Activated CD8-positive, alpha-beta memory T cell treated with anti-CD3 and anti-CD28 coated beads for 24 hours (primary cell): Measurements from ENCODE around the gene ABLIM2.

Experiments
- DNase-seq: peaks from one replicate; pipeline ENCODE4 v3.0.0-alpha.2; 2020

The ABLIM2 gene

DNA sequence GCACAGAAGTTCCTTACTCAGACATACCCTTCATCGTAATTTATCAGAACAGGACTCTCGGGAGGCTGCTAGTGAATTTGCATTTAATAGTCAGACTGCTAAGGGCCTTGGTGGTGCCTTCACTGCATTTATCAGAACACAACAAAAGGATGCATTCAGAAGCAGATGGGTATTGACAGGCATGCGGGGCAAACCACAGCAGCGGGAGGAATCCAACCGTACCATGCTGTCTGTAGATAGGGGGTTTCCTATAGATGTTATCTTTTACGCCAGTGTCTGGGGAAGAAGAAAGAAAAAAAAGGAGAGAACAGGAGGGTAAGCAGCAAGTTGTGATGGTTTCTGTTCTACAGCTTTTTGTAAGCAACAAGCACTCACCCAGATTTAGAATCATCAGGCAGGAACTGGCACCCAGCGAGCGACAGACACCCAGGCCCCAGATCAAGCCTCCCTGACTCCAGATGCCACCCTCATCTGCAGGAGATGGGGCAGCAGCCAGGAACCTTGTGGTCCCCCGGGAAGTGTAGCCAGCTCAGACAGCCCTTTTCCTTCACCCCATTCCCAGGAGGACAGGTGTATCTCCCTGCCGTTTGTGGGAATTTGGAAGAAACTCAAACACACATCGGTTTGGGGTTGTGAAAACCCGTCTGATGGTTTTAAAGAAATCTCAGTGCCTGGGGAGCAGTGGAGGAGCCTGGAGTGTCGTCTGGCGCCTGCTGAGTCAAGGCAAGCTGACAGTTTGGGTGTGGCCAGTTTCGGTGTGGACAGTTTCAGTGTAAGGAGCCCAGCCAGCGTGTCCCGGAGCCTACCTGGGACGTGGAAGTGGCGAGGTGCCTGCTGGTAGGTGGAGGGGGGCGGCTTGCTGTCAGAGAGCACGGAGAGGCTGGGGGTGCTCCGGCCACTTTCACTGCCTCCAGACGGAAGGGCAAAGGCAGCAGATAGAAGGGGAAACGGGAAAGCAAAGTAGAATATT is 138.9 kb downstream of the ABLIM2 start:
- no peak for DNase-seq

DNA sequence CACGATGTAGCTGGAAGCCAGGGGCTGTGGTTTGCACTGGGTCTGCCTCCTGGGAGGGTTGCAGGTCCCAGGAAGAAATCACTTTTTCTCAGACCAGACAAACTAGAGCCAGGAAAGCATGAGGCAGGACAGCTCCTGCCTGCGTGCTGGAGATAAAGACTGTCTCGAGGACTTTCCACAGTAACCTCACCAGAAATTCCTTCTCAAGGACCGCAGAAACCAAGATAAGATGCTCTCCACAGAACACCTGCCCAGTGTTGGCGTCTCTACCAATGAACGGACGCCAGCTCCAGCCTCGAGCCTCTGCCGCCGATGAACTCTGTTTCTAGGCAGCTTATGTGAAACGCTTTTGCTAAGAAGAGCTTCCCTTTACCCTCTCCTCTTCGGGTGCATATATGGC is 142.1 kb downstream of the ABLIM2 start:
- DNase-seq: no peak

DNA sequence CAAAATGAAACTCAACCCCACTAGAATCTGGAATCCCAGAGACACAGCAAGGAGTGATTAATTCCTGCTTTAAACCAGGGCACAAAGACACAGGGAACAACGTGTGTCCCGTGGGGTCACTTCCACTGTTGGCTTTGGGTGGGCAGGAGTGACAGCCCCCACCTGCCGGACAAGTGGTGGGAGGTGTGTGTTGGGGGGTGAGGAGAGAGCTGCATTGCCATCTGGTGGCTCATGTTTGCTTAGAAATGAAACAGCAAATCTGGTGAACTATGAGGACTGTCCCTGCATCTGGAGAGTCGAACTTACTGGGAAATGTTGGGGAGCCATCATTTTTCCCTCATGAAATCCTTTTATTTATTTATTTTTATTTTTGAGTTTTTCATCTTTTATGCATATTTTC is 143.1 kb downstream of the ABLIM2 start:
- DNase-seq: no peak

DNA sequence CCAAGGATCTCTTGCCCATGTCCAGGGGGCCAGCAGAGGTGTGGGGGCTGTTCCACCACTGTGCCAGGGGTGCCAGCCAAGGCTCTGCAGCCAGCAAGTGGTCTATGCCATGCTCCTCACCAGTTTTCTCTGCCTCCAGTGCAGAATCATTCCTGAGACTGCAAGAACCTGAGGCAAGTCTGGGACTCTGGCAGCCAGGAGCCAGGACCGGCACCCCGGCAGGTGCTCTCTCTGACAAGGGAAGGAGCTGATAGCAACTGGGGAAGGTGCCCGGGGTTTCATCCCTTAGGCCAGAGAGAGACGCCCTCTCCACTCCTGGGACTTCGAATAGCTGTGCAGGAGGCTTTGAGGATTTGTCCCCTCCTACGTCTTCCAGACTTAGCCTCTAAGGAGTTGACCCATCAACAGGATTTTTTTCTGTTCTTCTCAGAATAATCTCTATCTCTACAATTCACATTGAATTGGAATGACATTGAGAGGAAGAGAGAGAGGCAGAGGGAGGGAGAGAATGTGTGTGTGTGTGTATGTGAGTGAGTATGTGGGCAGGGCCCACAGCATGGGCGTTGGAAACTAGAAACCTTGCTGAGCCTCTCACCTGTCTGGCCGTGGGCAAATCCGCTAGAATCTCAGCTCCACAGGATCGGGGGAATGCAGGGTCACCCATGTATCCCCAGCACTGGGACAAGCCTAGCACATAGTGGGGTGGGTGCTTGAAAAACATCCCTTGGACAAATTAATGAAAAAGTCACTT is 144.5 kb downstream of the ABLIM2 start:
- DNase-seq: no peak

DNA sequence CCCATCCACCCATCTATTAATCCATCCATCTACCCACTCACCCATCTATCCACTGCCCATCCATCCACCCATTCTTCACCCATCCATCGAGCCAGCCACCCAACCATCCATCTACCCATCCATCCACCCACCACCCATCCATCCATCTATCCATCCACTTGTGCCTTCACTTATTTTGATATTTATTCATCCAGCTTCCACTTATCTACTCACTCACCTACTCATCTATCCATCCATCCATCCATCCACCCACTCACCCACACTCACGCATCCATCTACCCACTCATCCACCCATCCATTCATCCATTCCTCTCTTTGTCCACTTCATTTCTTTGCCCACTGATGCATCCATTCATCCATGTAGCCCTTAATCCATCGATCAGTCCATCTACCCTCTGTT is 146.1 kb downstream of the ABLIM2 start:
- DNase-seq: no peak

DNA sequence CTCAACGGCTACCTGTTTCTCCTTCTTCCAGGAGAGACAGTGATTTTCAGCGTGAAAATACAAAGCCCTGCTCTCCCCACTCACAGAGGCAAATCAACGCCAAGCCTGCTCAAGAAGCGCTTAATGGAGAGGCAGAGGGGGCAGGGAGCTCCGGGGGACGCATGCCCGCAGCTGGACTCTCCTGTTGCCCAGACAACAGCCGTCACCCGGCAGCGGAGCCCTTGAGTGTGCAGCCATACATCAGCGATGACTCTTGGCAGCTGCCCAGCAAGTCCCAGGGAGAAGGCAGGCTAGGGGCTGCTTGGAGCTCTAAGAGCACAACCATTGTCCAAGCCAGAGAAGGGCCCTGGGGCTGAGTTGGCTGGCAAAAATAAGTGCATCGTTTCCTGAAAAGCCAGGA is 148.0 kb downstream of the ABLIM2 start:
- no peak for DNase-seq

DNA sequence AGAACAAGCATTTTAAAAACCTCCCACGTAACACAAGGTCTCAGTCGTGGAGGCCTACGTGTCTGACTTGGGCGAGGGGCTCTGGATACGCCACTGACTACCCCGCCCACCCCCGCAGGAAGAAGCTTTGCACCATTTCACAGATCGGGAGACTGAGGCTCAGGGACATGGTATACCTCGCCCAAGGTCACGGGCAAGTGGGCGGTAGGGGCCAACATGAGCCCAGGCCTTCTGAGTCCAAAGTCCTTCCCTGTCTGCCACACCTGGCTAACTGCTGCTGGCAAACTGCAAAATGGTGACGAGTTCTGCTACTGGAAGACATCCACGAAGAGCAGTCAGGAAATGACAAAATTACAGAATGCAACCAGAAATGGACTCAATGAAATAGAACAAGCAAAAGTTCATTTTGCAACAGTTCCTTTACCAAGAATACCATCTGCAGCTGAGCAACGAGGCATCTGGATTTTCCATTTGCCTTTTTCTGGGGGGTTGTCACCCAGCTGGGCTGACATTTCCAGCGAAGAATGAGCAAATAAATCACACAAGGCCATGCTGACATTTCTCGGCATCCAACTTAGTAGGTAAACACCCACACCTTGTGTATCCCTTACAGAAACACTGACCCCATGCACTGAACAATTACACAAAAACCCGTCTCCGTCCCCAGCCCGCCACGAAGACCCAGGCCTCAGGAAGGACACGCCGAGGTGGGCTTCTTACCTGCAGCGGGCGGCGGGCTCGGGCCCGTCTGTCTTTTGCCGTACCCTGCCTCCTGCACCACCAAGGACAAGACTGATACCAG is 148.7 kb downstream of the ABLIM2 start:
- no peak for DNase-seq

DNA sequence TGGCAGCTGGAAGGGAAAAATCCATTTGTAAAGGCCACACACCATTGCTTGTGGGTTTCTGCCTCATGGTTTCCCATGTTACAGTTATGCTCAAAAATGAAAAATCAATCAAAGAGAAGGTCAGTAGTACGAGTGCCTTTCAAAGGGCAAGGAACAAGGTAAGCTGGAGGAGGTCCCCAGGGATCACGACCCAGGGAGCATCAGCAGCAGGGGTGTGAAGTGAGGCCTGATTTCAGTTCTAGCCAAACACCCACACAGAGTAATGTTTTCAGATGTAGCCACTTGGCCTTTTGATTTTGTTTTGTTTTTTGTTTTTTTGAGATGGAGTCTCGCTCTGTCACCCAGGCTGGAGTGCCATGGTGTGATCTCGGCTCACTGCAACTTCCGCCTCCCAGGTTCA is 149.5 kb downstream of the ABLIM2 start:
- no peak for DNase-seq

DNA sequence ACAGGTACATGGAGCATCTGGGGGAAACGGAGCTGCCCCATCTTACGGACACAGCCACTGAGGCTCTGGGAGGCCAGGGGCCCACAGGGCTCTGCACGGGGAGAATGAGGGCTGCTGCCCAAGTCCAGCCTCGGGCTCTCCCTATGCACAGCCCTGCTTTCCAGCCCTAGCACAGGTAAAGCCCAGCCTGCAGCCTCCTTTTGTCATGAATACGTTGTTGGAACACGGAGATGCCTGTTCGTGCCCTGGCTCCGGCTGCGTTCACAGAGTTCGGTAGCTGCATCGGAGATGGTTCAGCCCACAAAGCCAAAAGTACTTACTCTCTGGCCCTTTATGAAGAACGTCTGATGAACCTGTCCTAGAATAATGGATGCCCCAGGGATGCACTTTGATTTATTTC is 150.2 kb downstream of the ABLIM2 start:
- DNase-seq: no peak

DNA sequence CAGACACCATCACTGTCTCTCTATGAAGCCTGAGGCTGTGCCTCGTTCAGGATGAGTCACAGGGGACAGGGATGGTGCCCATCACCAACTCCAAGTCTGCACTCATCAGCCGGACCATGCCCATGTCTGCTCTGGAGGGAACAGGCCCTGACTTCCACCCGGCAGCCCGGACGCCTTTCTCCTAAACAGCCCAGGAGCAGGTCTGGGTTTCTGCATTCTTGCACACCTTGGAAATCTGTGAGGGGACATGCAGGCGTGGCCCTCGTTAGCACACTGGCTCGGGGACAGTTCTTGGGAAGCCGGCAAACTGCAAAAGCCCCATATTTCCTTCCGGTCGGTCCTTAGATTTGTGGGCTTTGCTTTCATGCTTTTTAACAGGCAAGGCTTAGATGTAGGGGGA is 151.0 kb downstream of the ABLIM2 start:
- DNase-seq: no peak

DNA sequence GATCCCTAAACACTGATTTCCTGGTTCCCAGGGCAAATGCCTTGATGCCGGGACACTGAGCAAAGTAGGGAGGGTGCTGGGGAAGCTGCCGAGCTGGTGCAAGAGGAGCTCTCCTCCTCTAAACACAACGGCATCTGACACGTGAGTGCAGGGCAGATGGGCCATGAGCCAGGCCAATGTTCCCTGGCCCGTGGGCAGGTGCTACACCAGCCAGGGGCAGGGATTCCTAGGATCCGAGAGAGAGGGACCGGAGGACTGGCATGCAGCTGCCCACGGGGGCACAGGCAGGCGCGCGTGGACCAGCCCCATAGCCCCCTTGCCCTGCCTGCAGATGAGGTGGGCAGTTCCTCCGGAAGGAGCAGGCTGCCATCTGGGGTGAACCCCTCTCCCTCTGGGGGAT is 152.1 kb downstream of the ABLIM2 start:
- no peak for DNase-seq

DNA sequence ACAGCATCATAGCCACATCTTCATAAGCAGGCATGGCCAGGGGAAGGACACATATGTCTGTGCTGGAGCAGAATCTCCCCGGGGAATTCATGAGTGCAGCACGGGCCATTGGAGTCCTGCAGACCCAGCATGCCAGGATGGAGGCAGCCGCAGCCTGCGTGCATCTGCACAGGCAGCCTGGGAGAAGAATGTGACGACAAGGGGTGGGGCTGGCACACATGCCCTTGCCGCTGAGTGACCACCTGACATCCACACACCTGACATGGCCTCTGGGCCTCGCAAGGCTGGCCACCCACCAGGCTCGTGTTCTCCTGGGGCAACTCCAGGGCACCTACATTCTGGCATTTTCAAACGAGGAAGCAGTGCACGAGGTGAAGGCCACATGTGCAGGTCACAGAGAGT is 152.8 kb downstream of the ABLIM2 start:
- no peak for DNase-seq

DNA sequence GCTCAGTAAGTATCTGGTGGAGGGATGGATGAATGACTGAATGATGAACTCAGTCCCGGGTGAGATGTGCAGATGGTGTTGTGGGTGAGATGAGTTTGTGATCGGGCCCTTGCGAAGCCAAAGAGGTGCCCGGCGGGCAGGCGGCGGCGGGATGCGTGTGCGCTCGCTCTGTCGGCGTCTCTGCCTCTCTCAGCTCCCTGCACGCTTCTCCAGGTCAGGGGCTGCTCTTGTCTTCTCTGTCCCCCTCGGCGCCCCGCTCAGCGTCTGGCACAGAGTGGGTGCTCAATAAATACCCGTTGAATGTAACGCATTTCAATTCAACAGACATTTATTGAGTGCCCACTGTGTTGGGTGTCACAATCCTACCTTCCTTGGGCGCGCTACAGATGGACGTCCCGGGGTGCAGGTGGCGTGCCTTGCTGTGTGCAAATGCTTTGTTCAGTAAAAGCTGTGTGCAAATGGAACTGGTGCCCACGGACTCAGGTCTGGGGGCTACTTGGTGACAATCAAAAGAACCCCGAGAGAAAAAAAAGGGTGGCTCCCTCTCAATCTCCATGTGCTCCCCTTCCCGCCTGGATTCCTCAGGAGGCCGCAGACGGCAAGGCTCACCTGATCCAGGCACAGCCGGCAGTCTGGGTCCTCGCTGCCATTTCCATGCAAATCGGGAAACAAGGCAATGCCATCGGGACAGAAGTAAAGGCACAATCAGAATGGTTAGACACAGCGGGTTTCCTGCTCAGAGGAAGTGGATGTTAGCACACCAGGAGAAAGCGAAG is 153.4 kb downstream of the ABLIM2 start:
- no peak for DNase-seq

DNA sequence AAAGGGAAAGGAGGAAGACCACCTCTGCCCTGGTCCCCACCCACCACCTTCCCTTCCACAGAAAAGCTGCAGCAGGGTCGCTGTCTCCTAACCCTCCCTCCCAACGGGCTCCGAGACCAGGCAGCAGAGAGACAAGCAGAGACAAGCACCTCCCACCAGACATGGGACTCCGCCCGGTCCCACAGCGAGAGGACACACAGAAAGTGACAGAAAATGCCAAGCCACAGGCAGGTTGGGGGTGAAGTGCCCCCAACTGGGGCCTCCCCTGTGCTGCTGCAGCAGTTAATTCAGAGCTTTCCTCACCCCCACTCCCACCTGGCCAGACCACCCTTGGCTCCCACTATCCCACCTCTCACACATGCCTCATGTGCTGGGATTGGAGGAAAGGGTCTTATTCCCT is 154.5 kb downstream of the ABLIM2 start:
- DNase-seq: no peak

DNA sequence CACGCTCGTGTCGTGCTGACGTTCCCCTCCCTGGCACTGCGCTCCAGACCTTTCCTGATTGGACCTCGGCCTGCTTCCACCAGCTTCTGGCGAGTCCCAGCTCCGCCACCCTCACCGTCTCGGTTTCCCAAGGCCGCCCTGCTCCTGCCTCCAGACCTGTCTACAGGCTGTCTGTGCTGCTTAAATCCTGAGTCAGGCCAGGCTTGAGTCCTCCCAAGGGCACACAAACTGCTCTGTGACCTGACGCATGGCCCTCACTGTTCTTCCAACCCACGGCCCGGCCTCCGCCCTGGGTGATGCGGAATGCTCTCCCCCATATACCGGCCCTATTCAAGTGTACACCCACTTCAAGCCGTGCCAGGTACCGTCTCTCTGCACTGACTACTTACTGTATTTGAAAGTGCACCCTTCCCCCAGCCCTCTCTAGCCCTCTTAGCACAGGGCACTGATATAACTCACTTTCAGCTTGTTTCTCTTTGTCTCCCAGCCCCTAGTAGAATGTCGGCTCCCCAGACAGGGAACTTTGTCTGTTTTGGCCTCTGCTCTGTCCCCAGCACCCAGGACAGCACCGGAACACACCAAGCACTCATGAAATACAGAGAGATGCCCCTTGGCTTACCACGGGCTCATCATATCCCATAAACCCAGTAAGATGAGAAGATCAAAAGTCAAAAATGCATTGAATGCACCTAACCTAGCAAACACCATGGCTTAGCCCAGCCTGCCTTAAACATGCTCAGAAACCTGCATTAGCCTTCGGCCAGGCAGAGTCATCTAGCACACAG is 155.9 kb downstream of the ABLIM2 start:
- DNase-seq: no peak

DNA sequence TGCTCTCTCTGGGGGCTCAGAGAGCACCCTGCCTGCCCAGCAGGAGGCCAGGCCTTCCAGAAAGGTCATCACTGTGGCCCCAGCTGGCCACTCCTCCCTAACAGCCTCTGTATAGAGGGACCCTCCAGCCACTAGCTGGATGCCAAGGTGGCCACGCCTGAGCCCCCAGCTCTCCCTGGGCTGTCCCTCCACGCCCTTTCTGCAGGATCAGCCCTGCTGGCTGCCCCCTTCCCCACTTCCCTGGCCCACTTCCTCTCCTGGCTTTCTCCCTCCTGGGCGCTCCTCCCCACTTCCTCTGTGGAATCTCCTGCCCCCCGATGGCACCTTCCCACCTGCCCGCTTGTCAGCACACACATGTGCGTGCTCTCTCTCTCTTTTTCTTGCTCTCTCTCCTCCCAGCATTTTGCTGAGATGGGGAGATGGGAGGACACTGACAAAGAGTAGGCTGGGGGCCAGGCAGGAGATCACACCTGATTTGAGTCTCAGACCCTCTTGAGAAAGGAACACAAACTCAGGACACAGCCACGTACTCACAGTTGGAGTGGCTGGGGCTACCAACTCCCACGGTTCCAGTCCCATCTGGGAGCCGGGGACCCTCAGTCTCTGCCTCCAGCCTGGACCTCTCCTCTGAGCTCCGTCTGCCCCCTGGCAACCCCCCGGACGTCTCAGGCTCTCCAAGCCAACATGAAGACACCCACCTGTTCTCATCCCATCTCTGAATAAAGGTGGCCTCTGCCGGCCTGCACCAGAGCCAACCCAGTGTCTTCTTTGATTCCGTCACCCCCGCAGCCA is 156.9 kb downstream of the ABLIM2 start:
- no peak for DNase-seq

DNA sequence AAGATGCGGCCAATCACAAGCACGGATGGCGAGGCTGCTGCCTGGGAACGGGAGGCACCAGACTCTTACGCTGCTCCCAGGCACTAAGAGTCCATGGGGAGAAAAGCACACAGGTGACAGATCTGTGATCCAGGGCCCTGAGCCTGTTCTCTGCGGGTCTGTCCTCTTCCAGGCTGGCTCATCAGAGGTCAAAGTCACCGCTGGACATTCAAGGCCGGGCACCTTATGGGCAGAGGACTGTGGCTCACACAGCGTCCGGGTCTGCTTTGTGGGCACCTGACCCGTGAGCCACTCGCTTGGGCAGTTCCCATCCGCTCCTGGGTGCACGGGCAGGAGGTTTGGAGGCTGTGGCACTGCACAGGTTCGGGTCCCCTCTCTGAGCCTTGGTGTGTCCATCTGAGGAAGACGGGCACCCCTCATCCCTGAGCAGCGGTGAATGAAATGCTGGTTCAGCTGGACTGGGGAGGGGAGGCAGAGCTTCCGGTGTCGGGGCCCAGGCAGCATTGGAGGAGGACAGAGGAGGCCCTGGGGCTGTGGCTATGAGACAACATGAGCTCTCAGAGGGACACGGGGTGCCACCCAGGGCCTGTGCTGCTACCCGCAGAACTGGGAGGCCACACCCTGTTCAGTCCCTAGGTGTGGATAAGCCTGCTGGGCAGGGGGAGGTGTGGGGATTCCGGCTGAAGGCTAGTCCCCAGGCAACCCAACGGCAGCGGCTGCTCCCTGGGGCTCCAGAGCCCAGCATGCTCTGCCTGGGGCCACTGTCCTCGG is 157.7 kb downstream of the ABLIM2 start:
- DNase-seq: no peak

DNA sequence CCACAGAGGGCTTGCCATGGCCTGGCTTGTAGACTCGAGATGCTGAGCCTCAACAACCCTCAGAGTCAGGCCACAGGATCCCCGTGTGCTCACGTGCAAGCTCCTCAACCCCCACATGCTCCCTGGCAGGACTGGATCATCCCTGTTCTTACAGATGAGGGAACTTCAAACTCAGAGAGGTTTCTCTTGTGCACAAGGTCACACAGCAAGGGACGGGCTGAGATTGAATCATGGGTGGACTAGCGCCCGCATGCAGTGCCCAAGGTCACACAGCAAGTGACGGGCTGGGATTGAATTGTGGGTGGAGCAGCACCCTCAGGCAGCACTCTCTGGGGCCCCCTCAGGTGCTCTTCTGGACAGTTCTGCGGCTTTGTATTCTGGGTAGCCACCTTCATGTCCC is 158.4 kb downstream of the ABLIM2 start:
- DNase-seq: no peak

DNA sequence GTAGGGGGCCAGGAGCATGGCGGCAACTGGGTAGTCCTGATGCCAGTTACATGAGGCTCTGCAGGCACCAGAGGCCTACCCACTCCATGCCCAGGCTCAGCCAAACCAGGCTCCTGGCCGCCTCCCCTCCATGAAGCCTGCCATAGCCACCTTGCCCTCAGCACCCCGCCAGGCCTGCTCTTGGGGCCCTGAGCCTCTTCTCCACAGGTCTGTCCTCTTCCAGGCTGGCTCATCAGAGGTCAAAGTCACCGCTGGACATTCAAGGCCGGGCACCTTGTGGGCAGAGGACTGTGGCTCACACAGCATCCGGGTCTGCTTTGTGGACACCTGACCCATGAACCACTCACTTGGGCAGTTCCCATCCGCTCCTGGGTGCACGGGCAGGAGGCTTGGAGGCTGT is 158.9 kb downstream of the ABLIM2 start:
- no peak for DNase-seq

DNA sequence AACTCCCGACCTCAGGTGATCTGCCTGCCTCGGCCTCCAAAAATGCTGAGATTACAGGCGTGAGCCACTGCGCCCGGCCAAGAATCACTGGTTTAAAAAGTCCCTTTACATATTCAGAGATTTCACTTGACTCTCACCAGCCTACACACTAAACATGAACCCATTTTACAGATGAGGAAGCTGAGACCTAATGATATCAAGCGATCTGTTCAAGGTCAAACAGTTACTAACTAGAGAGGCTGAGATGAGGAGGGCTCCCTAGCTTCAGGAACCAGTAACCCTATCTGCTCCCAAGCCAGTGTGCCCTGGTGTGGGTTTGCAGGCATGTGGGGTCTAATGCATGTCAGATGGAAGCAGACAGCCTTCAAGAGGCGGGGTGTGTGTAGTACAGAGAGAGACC is 159.3 kb downstream of the ABLIM2 start:
- DNase-seq: no peak
